Stimulated activated CD8-positive, alpha-beta memory T cell treated with anti-CD3 and anti-CD28 coated beads, Interleukin-12 subunit alpha, Interleukin-12 subunit beta, amount 100 ng/mL, for 24 hours (primary cell): Measurements from ENCODE around the gene DGKG.

ENCODE experiments used
- DNase-seq: peaks from one replicate; pipeline ENCODE4 v3.0.0-alpha.2; 2020; ENCODE audit errors: extremely low read depth

The DGKG gene

DNA sequence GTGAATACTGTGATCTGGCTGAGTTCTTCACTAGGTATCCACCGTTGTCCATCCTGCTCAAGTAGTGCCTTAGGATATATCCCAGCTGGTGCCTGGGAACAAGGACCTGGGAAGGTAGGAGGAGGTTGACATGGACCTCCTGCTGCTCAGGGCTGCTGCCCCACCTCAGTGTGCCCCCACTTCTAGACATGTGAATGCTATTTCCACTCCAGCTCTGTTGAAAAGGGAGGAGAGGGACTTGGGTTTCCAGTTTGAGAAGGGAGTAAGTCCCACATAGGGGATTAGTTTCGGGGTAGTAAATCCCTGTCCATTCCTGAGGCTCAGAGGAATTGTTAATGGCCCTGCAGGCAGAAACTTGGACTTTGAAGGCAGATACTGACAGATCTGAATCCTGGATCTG is 220.2 kb downstream of the DGKG start:
- no peak for DNase-seq

DNA sequence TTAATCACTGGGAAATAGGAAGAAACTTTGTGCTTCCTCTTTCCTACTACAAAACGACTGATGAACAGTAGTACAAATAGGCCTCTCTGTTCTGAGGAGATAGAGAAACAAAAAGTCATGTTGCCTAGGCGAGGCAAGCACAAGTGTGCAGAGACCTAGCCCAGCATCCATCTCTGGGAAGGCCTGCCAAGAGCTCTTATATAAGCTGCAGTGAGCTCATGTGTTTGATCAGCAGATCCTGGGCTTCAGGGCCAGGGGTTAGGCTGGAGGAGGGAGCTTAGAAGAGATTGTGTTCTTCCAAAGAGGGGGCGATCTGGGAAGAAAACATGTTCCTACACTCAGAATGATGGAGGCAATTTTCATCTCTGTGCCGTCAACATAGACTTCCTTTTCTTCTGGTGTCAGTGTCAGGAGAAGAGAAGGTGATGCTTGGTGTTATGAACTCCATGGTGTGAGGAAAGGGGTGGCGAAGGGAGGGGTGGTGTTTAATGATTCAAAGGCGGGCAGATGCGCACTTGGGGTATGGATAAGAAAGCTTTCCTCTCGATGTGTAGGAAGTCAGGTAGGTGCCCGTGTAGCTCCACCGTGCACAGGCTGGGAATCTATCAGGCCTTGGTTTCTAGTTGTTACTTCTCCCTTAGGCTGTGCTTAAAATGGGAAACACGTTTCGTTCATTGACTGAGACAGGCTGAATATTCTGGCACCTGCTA is 223.6 kb downstream of the DGKG start:
- DNase-seq, result no peak

DNA sequence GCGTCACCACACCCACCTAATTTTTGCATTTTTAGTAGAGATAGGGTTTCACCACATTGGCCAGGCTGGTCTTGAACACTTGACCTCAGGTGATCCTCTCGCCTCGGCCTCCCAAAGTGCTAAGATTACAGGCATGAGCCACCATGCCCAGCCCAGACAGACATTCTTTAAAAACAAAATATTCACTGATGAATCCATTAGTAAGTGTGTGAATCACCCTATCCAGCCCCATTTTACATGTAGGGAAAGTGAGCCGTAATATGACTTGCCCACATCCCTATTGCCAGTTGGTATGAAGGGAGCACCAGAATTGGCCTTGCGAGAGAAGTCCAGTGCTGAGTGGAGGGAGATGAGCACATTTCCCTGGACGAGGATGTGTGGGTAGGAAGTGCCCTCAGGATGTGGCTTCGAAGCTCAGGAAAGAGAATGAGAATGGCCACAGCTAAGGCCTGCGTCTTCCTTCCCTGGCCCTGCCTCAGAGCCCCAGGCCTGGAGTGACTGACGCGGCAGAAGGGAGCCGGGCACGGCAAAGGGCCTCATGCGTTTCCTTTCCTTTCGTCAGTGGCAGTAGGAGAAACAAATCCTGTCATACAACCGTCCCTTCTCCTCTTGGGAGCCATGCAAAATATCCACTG is 224.9 kb downstream of the DGKG start:
- DNase-seq, result no peak

DNA sequence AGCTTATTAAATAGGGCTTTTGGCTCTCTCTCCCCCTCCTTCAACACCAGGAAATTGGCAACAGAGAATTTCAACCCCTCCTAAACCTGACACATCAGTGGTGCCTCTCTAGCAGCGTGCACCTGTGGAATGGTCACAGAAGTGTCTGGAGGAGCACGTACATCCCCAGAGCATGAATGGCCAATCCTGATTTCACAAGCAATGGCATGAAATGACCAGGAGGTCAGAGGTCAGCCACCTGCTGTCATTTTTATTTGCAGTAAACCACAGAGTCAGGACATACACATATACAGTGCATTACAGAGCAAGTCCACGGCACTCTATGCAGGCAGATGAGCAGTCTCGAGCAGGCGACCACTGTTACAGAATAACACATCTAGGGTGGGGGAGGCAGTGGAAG is 228.1 kb downstream of the DGKG start:
- no peak for DNase-seq

GRCh38 chr3:186132487-186132886 is 229.5 kb downstream of the DGKG start:
- no peak for DNase-seq

DNA sequence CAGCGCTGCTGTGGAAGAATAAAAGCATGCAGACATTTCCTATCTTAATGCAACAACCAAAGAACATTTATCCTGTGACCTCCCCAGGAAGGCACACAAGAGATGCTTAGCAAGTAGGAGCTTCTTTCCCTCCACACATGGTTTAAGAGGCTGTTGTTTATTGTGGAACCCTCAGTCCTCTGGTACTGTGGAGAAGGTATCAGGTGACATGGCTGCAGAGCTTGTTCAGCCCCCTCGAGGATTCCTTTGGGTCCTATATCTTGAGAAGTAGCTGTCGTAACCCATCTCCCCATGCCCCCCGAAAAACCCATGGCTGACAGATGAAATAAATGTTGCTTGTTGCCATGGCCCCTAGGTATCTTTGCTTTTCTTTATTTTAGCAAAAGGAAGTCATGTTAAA is 232.8 kb downstream of the DGKG start:
- no peak for DNase-seq

GRCh38 chr3:186128158-186128557 is 233.9 kb downstream of the DGKG start:
- DNase-seq, result no peak

DNA sequence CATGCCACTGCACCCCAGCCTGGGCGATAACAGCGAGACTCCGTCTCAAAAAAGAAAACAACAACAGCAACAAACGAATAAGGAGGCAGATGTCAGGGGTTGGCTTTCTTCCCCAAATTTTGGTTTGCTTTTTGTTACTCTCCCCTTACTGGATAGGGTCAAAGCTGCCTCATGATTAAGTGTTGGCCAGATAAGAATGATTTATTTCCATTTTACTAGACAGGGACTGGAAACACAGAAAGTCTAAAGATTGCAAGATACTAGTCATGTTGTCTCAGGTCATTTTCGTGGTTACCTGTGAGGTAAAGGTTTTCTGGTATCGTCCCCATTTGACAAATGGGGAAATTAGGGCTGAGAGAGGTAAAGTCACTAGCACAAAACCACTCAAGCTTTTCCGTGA is 234.6 kb downstream of the DGKG start:
- DNase-seq, result no peak

DNA sequence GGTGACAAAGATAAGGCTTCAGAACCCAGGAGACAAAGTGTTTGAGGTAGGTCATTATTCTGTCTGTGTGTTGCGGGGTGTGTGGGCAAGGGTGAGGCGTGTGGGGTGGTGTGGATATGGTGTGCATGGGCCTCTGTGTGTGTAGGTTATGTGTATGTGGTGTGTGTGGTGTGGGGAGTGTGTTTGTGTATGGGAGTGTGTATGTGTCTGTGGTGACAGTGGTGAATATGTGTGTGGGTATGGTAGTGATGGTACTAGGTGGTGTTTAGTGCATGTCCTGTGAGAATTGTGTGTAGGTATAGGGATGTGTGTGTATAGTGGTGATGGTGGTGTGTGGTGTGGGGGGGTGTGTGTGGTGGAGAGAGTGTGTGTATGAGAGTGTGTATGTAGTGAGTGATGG is 236.9 kb downstream of the DGKG start:
- DNase-seq, result no peak

DNA sequence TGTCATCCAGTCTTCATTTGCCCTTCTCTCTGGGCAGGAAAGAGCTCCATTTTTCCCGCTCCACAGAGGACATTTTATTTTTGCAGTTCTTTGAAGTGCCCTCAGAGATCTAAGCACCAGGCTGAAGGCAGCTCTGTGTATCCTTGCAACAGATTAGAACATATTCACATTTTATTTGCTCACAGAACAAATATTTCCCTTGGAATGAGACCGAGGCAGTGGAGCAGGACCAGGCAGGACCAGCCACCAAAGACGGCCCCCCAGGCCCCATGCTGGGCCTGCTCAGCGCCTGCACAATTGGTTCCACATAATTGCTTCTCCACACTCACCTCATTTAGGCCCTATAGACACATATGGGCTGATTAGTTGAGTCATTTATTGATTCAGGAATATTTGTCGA is 237.4 kb downstream of the DGKG start:
- DNase-seq, result no peak

DNA sequence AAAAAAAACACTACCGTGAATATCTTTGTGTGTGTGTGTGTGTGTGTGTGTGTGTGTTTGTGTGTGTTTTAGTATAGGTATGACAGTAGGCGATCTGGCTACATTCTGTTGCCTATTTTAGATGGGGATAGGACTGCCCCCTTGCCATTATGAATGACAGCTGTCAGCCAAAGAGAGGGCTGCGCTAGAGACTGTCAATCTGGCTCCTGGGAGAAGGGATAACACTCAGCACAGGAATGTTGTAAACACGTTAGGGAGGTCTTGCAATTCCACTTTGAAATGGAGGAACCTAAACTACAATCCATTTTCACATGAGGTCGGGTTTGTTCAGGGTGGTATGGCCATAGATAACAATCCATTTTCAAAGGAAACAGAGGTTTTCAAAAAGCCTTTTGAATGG is 239.0 kb downstream of the DGKG start:
- DNase-seq, result no peak

DNA sequence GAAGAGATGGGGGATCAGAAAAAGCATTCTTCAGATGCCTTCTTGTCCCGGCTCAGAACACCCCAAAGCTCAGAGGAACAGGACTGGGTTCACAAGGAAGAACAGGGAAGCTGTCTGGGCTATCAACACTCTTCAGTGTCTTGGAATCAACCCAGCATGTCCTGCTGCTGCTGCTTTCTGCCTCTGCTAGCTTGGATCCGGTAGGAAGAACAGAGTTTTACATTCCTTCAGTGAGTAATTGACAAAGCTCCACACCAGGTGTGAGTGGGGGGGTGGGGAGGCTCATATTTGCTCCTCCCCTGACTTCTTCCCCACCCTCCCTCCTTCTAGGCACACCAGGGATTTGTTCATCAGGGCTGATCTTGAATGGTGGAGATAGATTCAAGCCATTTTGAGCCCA is 240.1 kb downstream of the DGKG start:
- no peak for DNase-seq

- DNase-seq, result no peak
Observed at GRCh38 chr3:186121278-186121677, 240.8 kb downstream of the DGKG start.

DNA sequence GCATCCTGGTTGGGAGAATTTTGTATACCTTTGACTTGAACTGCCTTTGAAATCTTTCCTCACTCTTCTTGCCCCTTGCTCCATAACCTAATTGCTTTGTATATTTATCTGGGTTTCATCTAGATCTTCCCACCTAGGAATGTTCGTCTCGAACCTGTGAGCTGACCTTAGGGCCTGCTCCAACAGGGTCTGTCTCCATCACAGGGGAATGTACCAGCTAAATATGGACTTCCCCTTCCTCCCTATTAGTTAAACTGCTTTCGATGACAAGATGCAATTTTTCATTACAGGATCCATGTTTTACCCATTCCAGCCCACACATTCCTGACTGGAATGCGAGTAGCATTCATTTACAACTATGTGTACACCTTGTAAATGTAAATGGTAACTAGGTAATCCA is 242.5 kb downstream of the DGKG start:
- no peak for DNase-seq

- DNase-seq, result no peak
Observed at GRCh38 chr3:186118692-186119091, 243.3 kb downstream of the DGKG start.

GRCh38 chr3:186117521-186118134 is 244.4 kb downstream of the DGKG start:
- no peak for DNase-seq

- no peak for DNase-seq
Observed at GRCh38 chr3:186115239-186115996, 246.6 kb downstream of the DGKG start.

DNA sequence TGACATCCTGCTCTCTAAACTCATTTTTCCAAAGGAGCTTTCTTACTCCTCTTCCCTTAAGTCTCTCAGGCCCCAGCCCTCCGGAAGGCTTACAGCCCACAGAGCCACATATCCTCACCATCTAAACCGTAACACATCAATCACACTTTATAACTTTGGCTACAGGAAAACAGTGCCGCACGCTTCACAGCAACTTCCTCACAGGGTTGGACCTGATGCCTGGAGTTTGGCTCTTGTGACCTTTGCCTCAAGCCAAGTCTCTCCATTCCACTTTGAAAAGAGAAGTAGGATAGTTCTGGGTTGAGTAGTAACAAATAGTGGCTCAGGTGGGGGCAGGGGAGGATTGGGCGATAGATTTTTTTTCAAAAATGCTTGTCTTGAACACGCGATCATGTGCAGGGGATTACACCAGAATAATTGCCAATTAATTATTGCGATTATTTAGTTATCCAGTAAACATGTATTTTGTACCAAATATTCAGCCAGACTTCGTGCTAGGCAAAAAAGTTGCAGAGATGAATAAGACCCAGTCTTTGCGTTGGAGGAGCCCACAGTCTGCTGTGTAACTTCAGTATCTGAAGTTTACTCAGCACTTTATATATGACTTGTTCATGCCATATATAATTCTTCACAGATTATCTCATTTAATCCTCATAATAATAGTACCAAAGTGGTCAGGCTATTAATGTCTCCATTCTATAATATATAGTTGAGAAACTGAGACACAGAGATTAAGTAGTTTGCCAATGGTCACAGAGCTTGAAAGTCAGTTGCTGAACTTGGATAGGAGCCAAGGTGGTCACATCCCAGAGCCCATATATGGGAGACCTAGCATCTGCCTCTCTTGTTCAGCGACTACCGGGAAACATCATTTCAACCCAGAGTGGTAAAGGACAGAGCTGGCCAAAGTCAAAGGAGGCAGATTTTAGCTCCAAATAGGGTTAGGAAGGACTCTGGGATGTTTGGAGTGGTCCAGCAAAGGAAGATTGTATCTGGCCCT is 250.8 kb downstream of the DGKG start:
- DNase-seq, result no peak

DNA sequence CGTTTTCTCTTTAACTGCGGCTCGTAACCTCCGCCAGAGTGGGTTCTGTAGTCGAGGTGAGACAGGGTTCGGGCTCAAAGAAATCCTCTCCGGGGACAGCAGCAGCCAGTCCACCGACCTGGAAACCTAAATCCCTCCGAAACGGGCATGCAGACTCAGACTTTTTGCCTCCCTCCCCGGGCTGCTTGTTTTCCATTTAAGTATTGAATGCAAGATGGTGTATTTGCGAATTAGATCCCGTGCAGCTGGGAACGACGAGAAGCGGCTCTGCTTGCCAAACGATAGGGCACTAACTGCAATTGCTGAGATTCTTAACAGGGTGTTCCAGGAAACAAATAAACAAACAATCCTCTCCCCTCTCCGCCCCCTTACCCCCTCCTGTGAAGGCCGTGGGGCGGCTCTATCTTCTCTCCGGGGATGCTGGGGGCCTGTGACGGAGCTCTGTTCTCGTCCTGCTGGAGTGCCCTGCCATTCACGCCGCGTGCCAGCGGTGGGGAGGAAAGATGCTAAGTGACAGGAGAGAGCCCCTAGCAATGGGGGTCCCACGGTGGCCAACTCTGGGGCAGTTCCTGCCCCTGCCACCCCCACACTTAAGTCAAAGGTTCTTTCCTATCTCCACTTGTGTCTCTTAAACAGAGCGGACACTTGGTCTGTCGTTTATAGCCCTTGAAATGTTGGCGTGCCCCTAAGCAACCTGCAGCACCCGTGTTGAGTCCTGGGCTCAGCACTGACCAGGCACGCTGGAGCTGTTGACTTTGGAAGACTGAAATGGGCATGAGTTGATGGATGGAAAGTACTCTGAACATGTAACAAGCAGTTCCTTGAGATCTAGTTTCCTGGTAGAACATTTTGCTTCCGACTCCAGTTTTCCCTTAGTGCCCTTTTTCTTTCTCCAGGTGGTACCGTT is 251.9 kb downstream of the DGKG start:
- no peak for DNase-seq
